ENCODE data around the gene ANAPC5.
"Not testable (repeated sequence)": the region's sequence is repeated elsewhere in the genome, so short reads cannot be mapped to it uniquely, and the experiment has no call there.

GRCh38 chr12:121374336-121374735 is 22.1 kb upstream of the ANAPC5 start:
- TF ChIP-seq CTCF, POLR2A (IDR thresholded peaks at IDR 0.05): not testable (repeated sequence)

Measured in esophagus squamous epithelium (tissue), 4 donors.